Esophagus (tissue), 2 donors: ENCODE results near the gene ACTL10. TPM values are rescaled to one million over a fixed set of nuclear protein-coding genes. Genes with fewer than 3 reads are reported as not detected.

ENCODE experiments used
- H3K27ac ChIP-seq, 2 donors: one replicate each; pipeline ENCODE4 v1.5.1; 2013; ENCODE audit warnings: low read depth in 2 of 2, mild to moderate bottlenecking in 2 of 2, inconsistent platforms in 1 of 2, low read length in 1 of 2, moderate library complexity in 1 of 2
- H3K27me3 ChIP-seq, 2 donors: one replicate each; pipeline ENCODE4 v1.6.1; 2013; ENCODE audit warnings: low read length in 2 of 2, control low read depth in 1 of 2, mild to moderate bottlenecking in 1 of 2; ENCODE audit not compliant: insufficient read depth in 2 of 2, control insufficient read depth in 1 of 2
- H3K36me3 ChIP-seq, 2 donors: one replicate each; pipeline ENCODE4 v1.6.1; 2013; ENCODE audit warnings: low read length in 1 of 2; ENCODE audit not compliant: control insufficient read depth in 2 of 2, insufficient read depth in 2 of 2
- H3K4me1 ChIP-seq, 2 donors: one replicate each; pipeline ENCODE4 v1.6.1; 2013; ENCODE audit warnings: low read length in 1 of 2; ENCODE audit not compliant: control insufficient read depth in 2 of 2, insufficient read depth in 2 of 2
- H3K4me3 ChIP-seq, 2 donors: one replicate each; pipeline ENCODE4 v1.5.1; 2013; ENCODE audit warnings: low read length in 2 of 2, mild to moderate bottlenecking in 2 of 2, low read depth in 1 of 2, moderate library complexity in 1 of 2
- H3K9me3 ChIP-seq, 2 donors: one replicate each; pipeline ENCODE4 v1.6.1; 2013; ENCODE audit warnings: mild to moderate bottlenecking in 2 of 2, low read depth in 1 of 2, low read length in 1 of 2, moderate library complexity in 1 of 2; ENCODE audit not compliant: control insufficient read depth in 2 of 2, insufficient read depth in 1 of 2
- WGBS, 2 donors: extraction: QIAGEN DNeasy Blood & Tissue Kit; methylation state at CpG; one replicate each; pipeline ENCODE4 v1.1.7; 2013; 5-methylcytosine and 5-hydroxymethylcytosine counted together
- polyA plus RNA-seq, 2 donors: library from polyadenylated mRNA; stranded (reverse); fragments of 200-250 nt; gene quantifications; one replicate each; pipeline ENCODE4 v1.2.3, GENCODE V29; 2013
- donor health status: healthy with polysubstance abuse.
- donor health status: Bipolar disorder and iron deficiency.

ACTL10 gene
- polyA plus RNA-seq, 2 donors, result 1.4 to 2.8 TPM

GRCh38 chr20:33681728-33682353, 15.1 kb downstream of the ACTL10 start:
- 86 to 89% methylated on average over 9 of the region's 9 CpGs for WGBS, 2 donors
- no peaks in the 10 kb centered on the region for H3K27me3 ChIP-seq

GRCh38 chr20:33684533-33685327, 18.0 kb downstream of the ACTL10 start:
- Histone ChIP-seq H3K36me3 (no peaks in the 10 kb centered on the region), H3K9me3 (no peaks in the 10 kb centered on the region), H3K27me3 (no peaks in the 10 kb centered on the region), H3K4me1 (peaks cover 2 to 9% of the 10 kb centered on the region in 2 donors), H3K4me3 (peak overlapping the region; percentile 43 to 80), H3K27ac (peak overlapping the region; percentile 50 to 92)
- WGBS, 2 donors, result 30 to 41% methylated on average over 10 of the region's 10 CpGs

More at GRCh38 chr20:33681728-33682353, 15.1 kb downstream of the ACTL10 start:
- Histone ChIP-seq H3K9me3 (no peaks in the 10 kb centered on the region), H3K4me1 (peaks cover 2 to 9% of the 10 kb centered on the region in 2 donors), H3K27ac (no peak overlapping the region), H3K36me3 (peaks cover 0 to 2% of the 10 kb centered on the region in 2 donors), H3K4me3 (no peak overlapping the region)

- peaks cover 2 to 9% of the 10 kb centered on the region in 2 donors for H3K4me1 ChIP-seq
- H3K4me3 ChIP-seq, result peak overlapping the region; percentile 53 to 80
- 2% methylated on average over 31 to 53 of the region's 53 CpGs for WGBS, 2 donors
- H3K27ac ChIP-seq, result peak overlapping the region; percentile 80 to 92
- no peaks in the 10 kb centered on the region for H3K36me3 ChIP-seq
- no peaks in the 10 kb centered on the region for H3K27me3 ChIP-seq
- no peaks in the 10 kb centered on the region for H3K9me3 ChIP-seq
Observed at GRCh38 chr20:33685328-33686099, 18.8 kb downstream of the ACTL10 start.

- Histone ChIP-seq H3K4me3 (peak within 1 kb of the TSS; percentile 53 to 80), H3K27me3 (no peaks in the 10 kb centered on the region), H3K27ac (peak within 1 kb of the TSS; percentile 80 to 92), H3K9me3 (no peaks in the 10 kb centered on the region), H3K4me1 (peaks cover 2 to 9% of the 10 kb centered on the region in 2 donors), H3K36me3 (no peaks in the 10 kb centered on the region)
- WGBS, 2 donors, result 2% methylated on average over 54 to 101 of the region's 101 CpGs
Observed at GRCh38 chr20:33686100-33686983, 19.6 kb downstream of the ACTL10 start, which contains the start of gene E2F1. E2F1 (minus strand) TSS chr20:33686385; CDS start chr20:33686264, 121 bp downstream.

GRCh38 chr20:33686984-33687366, 20.2 kb downstream of the ACTL10 start:
- H3K4me3 ChIP-seq, result no peak overlapping the region
- H3K27ac ChIP-seq, result peak overlapping the region in 1 of 2 donors; percentile 61
- WGBS, 2 donors, result 77 to 79% methylated on average over 14 of the region's 14 CpGs
- H3K27me3 ChIP-seq, result no peaks in the 10 kb centered on the region
- no peaks in the 10 kb centered on the region for H3K36me3 ChIP-seq
- peaks cover 2 to 9% of the 10 kb centered on the region in 2 donors for H3K4me1 ChIP-seq
- H3K9me3 ChIP-seq, result no peaks in the 10 kb centered on the region

- no peak overlapping the region for H3K4me3 ChIP-seq
- H3K36me3 ChIP-seq, result no peaks in the 10 kb centered on the region
- H3K4me1 ChIP-seq, result peaks cover 2 to 9% of the 10 kb centered on the region in 2 donors
- no peaks in the 10 kb centered on the region for H3K9me3 ChIP-seq
- 81 to 82% methylated on average over 8 of the region's 8 CpGs for WGBS, 2 donors
- H3K27ac ChIP-seq, result no peak overlapping the region
- no peaks in the 10 kb centered on the region for H3K27me3 ChIP-seq
Observed at GRCh38 chr20:33687370-33687915, 20.7 kb downstream of the ACTL10 start.

- H3K27ac ChIP-seq, result no peak overlapping the region
- no peaks in the 10 kb centered on the region for H3K9me3 ChIP-seq
- WGBS, 2 donors, result 88 to 96% methylated on average over 3 of the region's 3 CpGs
- H3K27me3 ChIP-seq, result no peaks in the 10 kb centered on the region
- H3K36me3 ChIP-seq, result no peaks in the 10 kb centered on the region
- no peak overlapping the region for H3K4me3 ChIP-seq
- H3K4me1 ChIP-seq, result peaks cover 2 to 9% of the 10 kb centered on the region in 2 donors
Observed at GRCh38 chr20:33687993-33688937, 21.5 kb downstream of the ACTL10 start.

GRCh38 chr20:33688938-33689424, 22.2 kb downstream of the ACTL10 start:
- no peaks in the 10 kb centered on the region for H3K9me3 ChIP-seq
- no peak overlapping the region for H3K4me3 ChIP-seq
- no peak overlapping the region for H3K27ac ChIP-seq
- H3K4me1 ChIP-seq, result peaks cover 2 to 9% of the 10 kb centered on the region in 2 donors
- WGBS, 2 donors, result 74 to 89% methylated on average over 3 of the region's 3 CpGs
- no peaks in the 10 kb centered on the region for H3K36me3 ChIP-seq
- H3K27me3 ChIP-seq, result no peaks in the 10 kb centered on the region
